Activated CD8-positive, alpha-beta memory T cell treated with anti-CD3 and anti-CD28 coated beads, Interleukin-2, amount 50 U/mL, for 48 hours (primary cell): ENCODE results near the gene GNAQ.

Experiments used
- DNase-seq: peaks from one replicate; pipeline ENCODE4 v3.0.0-alpha.2; 2020

GNAQ gene

DNA sequence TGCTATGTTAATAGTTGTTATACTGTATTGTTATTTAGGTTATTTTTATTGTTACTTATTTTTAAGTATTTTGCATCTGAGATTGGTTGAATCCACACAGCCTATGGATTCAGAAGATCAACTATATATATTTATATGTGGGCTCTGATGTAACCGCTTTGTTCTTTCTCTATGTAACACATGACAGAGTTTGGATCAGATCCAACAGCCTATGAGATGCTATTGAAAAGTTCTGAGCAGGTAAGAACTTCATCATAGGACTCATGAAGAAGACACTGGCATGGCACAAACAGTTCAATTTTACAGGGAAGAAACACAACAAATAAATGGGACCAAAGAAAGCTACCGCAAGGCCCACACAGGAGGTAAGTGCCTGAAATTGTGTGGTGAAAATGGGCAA, 93.4 kb downstream of the GNAQ start:
- no peak for DNase-seq

DNA sequence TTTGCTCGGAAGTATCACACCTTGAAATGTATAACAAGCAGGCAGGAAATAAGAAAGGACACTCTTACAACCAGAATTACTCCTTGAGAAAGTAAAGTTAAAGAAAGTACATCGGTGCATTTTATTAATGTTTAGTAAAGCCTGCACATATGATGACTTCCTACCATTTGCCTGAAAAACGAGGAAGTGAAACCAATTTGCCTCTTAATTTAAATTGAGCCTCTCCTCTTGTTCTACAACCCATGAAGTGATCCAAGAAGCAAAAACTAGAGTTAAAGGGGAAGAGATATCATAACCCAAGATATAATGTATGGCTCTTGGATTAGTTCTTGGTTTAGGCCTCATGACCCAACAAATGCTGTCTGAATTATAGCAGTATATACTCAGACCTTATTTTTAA, 95.6 kb downstream of the GNAQ start:
- no peak for DNase-seq

DNA sequence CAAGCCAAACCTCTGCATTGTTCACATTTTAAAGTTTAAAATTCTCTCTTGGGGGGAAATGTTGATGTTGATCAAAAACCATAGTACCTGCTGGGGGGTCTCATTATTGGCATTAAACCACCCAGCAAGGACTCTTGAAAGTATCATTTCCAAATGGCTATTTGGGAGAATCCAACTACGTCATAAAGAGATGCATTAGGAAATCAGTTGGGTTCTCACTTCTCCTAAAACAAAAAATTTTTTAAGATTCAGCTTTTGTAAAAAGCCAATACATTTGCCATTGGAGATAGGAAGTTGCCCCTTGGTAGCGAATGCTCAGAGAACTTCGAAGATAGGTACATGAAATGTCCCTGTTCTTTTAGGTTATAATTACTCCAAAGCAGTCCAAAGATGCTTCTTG, 96.4 kb downstream of the GNAQ start:
- DNase-seq, result no peak

DNA sequence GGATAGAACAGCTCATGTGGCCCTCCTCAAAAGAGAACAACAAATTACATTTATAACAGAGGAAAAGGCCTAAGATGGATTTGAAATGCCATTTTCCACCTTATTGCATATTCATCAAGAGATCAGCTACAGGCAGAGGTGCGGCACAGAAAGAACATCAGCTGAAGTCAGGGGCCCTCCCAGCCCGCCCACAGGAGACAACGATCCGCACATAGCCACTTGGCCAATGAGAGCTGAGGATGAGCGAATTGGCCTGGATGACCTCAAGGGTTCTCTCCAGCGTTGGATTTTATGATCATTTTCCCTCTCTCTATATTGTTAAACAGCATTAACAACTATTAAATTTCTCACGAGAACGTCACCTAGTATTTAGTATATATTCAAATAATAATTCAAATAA, 97.6 kb downstream of the GNAQ start:
- no peak for DNase-seq

DNA sequence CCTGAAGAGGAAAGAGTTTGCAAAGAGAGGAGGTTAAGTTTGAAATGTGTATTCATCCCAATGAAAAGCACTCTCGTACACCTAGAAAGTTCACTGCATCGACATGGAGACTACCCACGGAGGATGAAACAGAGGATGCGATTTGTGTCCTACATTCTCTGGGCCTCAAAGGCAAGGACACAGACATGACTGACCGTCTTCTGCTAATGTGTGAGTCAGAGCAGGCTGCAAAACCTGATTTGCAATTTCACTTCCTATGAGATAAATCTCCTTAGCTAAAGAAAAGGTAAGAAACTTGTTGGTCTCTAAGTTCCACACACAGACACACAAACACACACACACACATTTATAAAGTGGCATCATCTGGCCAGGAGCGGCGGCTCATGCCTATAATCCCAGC, 98.6 kb downstream of the GNAQ start:
- DNase-seq, result no peak

DNA sequence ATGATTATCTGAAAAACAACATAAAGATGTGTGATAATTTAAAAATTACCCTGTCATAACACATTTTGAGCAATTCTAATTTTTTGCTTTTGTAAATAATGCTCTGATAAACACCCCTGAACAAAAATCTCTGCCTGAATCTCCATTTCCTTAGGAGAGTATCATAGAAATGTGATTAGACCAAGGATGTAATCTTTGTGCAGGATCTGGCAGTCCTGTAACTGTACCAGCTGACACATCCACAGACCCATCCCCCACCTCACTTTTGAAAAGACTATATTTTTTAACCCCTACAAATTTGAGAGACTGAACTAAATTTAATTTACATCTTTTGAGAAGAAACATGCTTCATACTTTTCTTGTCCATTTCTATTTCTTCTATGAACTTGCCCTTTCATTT, 101.7 kb downstream of the GNAQ start:
- no peak for DNase-seq

DNA sequence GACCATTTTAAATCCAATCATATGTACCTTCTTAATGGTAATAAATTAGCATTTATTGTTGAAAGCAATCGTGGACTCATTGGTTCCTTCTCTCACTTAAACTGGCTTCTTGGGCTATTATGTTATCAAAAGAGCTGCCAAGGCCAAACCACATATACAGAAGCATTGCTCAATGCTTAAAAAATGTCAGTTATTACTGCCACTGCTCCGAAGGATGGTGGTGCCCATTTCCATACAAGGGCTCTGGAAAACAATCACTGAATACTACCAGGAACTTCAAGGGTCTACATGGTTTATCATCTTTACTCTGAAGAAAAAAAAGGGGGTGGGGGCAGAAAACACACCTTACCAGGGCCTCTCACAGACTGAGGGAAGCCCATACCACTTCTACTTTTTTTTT, 104.3 kb downstream of the GNAQ start:
- DNase-seq, result no peak

DNA sequence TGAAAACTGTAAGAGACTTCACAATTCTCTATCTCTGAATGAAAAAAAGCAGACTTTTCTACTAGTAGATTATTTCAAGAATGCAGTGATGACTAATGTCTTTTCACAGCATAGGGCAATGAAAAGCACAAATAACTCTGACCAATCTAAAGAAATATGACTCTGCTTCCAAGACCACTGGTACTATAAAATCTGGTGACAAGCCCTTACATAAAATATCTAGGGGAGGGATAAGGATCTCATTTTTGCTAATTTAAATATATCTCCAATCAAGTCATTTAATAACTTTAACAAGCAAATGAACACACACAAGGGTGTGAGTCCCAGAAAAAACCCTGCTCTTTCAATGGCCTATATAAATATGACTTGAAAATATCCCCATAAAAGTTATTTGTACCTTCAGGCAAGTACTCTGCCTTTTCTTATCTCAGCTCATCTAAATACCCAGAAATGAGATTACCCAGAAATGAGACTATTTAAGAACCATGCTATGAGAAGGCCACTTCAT, 105.2 kb downstream of the GNAQ start:
- no peak for DNase-seq

DNA sequence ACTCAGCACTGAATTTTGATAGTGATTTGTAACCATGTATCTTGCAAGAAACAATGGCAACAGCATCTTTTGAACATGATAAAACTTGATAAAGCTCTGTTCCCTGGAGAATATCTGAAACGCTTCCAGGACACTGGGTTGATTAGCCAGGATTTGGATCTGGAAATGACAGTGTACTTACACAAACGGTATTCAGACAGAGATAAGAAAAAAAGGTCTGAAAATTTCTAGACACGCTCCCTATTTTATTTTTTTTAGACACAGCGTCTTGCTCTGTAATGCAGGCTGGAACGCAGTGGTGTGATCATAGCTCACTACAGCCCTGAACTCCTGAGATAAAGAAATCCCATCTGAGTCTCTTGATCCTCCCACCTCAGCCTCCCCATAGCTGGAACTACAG, 109.0 kb downstream of the GNAQ start:
- DNase-seq, result no peak

DNA sequence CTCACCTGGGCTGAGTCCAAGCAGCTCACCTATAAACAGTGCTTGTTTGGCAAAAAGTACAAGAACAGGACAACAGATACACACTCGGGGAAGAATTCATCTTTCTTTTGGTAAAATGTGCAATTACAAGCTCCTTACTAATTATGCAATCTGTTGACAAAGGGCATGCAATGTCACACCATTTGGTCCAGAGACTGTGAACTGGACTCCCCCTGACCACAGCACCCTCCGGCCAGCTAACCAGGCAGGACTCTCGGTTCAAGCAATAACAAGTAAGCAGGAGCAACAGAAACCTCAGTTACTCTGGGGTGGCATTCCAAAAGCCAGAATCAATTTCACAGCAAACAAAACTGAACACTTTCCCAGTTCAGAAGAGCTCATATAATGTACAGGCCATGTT, 113.8 kb downstream of the GNAQ start:
- DNase-seq, result no peak

DNA sequence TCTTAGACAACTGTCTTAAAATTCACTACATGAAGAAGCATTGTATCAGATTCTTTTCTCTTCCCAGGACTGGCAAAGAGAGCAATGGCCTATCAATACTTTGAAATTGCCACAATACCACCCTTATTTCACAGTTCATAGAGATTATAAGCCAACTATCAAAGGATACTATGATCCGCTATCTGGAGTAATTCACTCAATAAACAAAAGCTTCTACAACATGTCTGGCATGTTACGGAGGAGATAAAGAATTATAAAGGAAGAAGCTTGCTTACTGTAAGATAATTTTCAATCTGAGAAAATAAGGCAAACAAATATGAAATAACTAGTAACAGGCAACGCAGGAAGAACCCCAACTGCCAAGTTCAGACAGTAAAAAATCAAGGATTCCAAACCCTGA, 114.8 kb downstream of the GNAQ start:
- DNase-seq, result no peak

DNA sequence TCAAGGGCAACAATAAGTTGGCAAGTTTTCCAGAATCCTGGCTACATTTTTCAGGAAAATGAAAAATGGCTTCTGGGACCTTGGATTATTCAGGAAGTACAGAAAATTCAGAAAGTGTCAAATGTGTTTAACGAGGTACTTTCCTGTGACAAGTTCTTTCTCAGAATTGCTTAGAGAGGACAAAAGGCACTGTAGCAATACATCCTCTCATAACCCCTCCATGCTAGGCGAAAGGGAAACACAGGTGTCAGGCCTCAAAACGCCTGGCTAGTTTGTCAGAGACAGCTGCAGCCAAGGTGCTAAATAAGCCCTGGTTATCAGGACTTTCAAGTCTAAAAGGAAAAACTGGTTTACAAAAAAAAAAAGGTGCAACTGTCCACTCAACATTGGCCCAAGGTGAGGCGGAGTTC, 115.2 kb downstream of the GNAQ start:
- no peak for DNase-seq

DNA sequence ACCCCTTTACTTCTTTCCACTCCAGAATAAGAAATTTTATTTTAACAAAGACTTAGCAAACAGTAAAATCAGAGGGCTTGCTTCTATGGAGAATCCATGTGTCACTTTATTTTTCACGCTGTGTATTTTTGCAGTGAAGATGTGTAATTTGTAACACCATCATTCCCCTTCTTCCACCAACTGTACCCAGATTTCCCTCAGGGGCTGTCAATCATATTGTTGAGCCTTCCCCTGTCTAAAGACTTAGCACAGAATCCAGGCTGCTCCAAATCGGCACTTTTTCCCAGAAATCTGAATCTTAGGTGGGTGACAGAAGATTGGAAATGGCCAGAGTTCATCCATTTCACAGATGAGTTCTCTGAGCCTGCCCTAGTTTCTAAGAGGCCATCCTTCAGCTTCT, 115.9 kb downstream of the GNAQ start:
- DNase-seq, result no peak

DNA sequence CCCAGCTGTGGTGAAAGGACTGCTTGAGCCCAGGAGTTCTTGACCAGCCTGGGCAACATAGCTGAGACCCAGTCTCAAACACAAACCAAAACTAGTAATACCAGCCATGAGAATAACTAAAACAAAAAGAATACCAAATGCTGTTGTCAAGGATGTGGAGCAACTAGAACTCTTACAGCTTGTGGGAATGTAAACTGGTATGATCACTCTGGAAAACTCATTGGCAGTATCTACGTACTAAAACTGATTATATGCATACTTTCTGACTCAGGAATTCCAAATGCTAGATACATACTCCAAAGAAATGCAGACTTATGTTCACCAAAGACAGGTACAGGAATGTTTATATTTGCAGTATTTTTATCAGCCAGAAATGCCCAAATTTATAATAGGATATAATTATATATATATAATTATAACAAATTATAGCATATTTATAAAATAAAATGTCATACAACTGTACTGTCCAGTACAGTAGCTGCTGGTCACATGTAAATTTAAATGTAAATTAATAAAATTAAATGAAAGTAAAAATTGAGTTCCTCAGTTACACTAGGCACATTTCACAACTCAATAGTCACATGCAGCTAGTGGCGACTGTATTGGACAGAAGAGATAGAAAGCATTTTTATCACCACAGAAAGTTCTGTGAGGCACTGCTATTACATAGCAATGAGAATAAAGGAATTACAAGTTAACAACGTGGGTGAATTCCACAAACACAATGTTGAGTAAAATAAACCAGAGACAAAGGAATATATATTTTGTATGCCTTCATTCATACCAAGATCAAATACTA, 118.5 kb downstream of the GNAQ start:
- DNase-seq, result no peak

DNA sequence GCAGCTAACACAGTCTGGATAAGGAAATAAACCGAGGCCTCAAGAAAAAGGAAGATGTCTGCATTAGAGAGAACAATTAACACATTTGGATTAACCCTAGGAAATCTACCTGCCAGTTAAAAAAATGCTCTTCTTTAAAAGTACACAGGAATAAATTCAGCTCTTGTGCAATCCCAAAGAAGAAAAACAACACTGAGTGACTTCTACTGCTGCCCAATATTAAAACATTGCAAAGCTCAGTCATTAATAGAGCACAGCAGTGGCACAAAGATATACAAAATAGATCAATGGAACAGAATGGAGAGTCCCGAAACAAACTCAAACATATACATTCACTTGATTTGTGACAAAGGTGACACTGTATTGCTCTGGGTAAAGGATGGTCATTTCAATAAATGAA, 119.7 kb downstream of the GNAQ start:
- no peak for DNase-seq

DNA sequence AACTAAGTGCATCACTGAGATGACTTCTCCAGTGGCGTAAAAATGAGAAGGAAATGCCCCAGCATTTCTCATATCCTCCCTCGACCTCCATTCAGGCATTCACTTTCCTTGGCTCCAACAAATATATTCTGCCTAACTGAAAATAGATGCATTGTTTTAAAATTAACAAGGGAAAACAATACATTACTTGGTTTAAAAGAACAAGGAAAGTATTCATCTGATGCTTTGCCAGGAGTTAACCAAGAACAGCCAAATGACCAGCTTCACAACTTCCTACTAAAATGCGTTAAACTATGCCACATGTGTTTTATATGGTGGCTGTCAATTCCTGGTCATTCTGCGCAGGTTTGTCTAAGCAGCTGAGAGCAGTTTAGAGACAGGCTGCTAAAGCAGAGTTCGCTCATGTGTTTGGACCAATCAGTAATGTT, 121.4 kb downstream of the GNAQ start:
- no peak for DNase-seq

DNA sequence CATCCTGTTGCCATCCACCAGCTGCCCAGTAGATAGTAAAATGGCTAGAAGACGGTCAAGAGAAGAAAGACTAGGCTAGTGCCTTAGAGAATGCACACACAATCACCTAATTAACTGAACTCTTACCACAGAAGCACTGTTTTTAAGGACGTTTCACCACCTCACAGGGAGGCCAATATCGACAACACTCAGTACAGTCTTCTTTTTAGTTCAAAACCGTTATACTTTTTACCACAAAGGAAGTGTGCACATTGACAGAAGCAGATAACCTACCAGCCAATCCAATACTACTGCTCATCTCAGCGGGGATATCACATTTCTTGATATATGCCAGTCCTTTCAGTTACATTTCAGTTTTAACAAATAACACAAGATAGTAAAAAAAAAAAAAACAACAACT, 122.3 kb downstream of the GNAQ start:
- no peak for DNase-seq

DNA sequence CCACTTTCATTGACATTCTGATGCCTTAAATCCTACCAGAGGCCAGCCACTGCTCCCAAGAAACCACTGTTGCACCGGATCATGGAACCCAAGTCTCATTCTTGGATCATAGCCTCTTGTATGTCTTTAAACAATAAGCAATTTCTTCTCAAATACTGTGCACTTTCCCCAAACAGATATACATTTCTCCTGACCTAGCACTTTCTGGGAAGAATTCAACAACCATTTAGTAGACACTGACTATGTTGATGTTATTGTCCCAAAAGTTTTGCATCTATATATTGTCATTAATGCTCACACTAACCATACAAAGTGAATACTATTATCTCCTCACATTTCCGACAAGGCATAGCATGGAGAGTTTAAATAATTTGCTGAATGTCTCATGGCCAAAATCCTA, 123.3 kb downstream of the GNAQ start:
- no peak for DNase-seq

DNA sequence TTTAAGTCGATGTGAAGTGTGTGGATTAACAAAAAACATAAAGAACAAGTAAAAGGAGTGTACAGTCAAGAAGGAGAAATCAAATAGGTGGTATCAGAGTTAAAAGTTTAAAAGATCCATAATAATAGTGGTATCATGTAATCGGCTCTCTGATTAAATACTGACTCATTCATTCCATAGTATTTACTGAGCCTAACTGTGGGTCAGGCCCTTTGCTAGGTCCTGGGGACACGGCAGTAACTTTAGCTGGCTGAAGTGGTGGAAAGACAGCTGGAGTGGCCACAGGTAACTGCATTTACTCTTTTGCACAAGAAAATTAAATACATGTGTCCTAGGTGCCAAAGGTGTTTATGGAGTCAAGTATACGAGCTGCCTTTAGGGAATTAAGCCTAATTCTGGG, 124.0 kb downstream of the GNAQ start:
- no peak for DNase-seq

DNA sequence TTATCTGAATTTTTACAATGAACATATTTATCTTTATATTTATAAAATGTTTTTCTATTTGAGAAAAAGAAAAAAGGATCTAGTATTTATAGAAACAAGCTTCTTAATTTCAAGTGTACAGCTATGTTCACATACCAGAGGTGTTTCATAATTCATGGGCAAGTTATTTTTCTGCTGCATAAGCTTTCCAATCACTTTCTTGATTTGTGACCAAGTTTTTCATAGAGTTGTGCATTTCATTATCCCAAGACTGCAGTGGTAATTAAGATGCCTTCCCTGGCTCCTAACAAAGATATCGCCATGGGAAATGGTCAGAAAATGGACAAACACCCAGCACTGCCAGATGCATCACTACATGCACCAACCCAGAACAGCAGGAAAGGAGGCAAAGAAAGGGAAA, 124.6 kb downstream of the GNAQ start:
- DNase-seq, result no peak

DNA sequence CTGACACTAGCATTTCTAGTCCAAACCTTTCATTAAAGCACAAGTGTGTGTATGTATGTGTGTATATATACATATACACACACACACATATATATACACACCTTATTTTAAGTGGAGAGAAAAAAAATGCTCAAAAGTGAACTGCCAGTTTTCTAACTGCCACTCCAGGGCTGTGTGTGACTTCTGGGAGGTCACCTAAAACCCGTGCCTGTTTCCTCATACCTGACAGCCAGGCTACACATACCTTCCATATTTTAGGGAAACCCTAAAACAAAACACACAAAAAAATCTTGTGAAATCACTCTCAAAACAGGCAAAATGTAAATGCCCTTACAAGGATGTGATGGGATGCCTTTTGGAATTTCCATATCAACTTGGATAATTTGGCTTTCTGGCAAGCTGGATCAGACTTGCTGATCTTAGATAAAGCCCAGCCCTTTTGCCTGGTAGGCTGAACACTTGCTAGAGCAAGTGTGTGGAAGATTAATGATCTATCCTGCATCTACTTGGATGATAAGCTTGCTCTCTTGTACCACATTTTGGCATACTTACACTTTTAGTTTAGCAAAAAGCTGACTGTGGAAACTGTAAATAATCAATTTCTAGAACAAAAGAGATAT, 127.8 kb downstream of the GNAQ start:
- DNase-seq, result no peak

DNA sequence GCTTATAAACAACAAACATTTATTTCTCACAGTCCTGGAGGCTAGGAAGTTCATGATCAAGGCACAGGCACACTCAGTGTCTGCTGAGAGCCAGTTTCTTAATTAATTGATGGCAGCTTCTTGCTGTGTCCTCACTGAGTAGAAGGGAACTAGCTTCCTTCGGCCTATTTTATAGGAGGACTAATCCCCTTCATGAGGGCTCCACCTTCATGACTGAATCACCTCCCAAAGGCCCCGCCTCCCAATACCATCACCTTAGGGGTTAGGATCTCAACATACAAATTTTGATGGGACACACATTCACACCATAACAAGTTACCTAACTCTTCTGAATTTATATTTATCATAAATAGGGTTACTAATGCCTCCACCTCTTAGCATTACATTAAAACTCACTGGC, 129.8 kb downstream of the GNAQ start:
- no peak for DNase-seq

DNA sequence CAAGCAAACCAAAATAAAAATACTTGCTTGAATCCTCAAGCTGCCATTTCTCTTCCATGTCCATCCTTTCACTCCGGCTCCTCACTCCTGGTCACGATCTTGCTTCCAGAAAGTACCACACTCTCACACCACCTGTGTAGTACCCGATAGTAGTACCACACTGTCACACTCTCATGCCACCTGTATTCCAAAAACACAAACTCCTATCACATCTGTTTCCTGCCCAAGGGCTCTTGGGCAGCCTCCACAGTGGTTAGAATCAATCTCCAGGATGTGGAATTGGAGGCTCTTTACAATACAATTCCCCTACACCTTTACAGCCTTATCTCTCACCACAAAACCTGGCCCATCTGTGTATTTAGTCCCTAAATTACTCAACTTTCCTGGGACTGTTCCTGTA, 130.6 kb downstream of the GNAQ start:
- no peak for DNase-seq

DNA sequence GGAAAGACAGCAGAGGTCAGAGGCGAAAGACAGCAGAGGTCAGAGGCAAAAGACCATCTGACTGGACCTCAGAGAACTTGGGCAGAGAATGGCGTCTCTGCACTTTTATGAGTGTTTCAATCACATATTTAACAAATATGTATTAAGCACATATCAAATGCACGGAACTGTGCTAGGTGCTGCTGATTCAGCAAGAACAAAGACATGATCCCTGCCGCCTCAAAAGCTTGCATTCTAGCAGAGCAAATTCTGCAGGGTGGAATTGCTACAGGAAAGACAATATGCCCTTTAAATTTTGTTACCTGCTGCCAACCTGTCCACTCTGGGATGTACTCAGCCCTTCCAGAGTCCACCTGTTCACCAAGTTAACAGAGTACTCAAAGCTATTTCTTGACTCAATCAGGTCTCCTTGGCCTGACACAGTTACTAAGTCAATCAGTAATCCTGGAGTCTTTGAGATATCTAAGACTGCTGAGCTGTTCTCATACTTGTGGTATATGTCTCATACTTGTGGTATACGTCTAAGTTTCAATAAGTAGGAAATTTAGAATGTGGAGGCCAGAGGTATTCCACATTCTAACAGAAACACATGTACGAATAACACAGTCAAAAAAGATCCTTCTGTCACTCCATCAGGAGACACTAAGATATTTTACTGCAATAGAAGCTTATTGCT, 131.8 kb downstream of the GNAQ start:
- DNase-seq, result no peak
